H9 (cell line): Measurements from ENCODE around the gene BSN. TPM values are rescaled to one million over a fixed set of nuclear protein-coding genes. Genes with fewer than 3 reads are reported as not detected.

Experiments
- DNase-seq: peaks from one replicate; pipeline ENCODE4 v3.0.0-alpha.2; 2017
- H2AFZ ChIP-seq: one replicate; pipeline ENCODE4 v1.6.1; 2013; ENCODE audit warnings: mild to moderate bottlenecking, low read length, control low read depth, moderate library complexity
- H2AK5ac ChIP-seq: 2 replicates; pipeline ENCODE4 v1.6.1; 2013; ENCODE audit warnings: low read length, control low read depth, mixed read lengths; ENCODE audit not compliant: insufficient read length
- H2BK120ac ChIP-seq: one replicate; pipeline ENCODE4 v1.6.1; 2013; ENCODE audit warnings: low read depth, mild to moderate bottlenecking, low read length, control low read depth, inconsistent platforms; ENCODE audit not compliant: poor library complexity, severe bottlenecking
- H2BK12ac ChIP-seq: 2 replicates; pipeline ENCODE4 v1.6.1; 2013; ENCODE audit warnings: low read length, control low read depth, mixed read lengths, low read depth; ENCODE audit not compliant: insufficient read length
- H2BK15ac ChIP-seq: 2 replicates; pipeline ENCODE4 v1.6.1; 2013; ENCODE audit warnings: low read depth, low read length, control low read depth
- H2BK20ac ChIP-seq: one replicate; pipeline ENCODE4 v1.6.1; 2013; ENCODE audit warnings: low read depth, mild to moderate bottlenecking, low read length, control low read depth, inconsistent platforms; ENCODE audit not compliant: poor library complexity, severe bottlenecking
- H2BK5ac ChIP-seq: 2 replicates; pipeline ENCODE4 v1.6.1; 2013; ENCODE audit warnings: low read length, control low read depth, mixed read lengths; ENCODE audit not compliant: insufficient read length
- H3K14ac ChIP-seq: 2 replicates; pipeline ENCODE4 v1.6.1; 2013; ENCODE audit warnings: low read length, control low read depth; ENCODE audit not compliant: insufficient read depth
- H3K18ac ChIP-seq: 2 replicates; pipeline ENCODE4 v1.6.1; 2013; ENCODE audit warnings: low read depth, mild to moderate bottlenecking, mixed read lengths, low read length, control low read depth; ENCODE audit not compliant: insufficient read length
- H3K23ac ChIP-seq: 2 replicates; pipeline ENCODE4 v1.6.1; 2013; ENCODE audit warnings: low read length, control low read depth, mixed read lengths, low read depth; ENCODE audit not compliant: insufficient read length
- H3K23me2 ChIP-seq: 2 replicates; pipeline ENCODE4 v1.6.1; 2013; ENCODE audit warnings: low read depth, mild to moderate bottlenecking, mixed read lengths, low read length, control low read depth; ENCODE audit not compliant: insufficient read length, poor library complexity, severe bottlenecking
- H3K27ac ChIP-seq: 2 replicates; pipeline ENCODE4 v1.5.1; 2013; ENCODE audit warnings: low read length, control low read depth, mixed read lengths, low read depth; ENCODE audit not compliant: insufficient read length
- H3K27me3 ChIP-seq: 2 replicates; pipeline ENCODE4 v1.6.1; 2013; ENCODE audit warnings: low read length, control low read depth, inconsistent platforms; ENCODE audit not compliant: insufficient read depth
- H3K4ac ChIP-seq: 2 replicates; pipeline ENCODE4 v1.6.1; 2013; ENCODE audit warnings: low read depth, mild to moderate bottlenecking, control low read depth, inconsistent platforms, low read length, moderate library complexity
- H3K4me1 ChIP-seq: 2 replicates; pipeline ENCODE4 v1.6.1; 2013; ENCODE audit warnings: low read length, control low read depth, inconsistent platforms; ENCODE audit not compliant: insufficient read depth
- H3K4me2 ChIP-seq: 2 replicates; pipeline ENCODE4 v1.6.1; 2013; ENCODE audit warnings: low read length, control low read depth, mixed read lengths; ENCODE audit not compliant: insufficient read length, insufficient read depth
- H3K56ac ChIP-seq: 2 replicates; pipeline ENCODE4 v1.6.1; 2013; ENCODE audit warnings: low read depth, mild to moderate bottlenecking, mixed read lengths, low read length, control low read depth; ENCODE audit not compliant: insufficient read length
- H3K79me1 ChIP-seq: 2 replicates; pipeline ENCODE4 v1.6.1; 2013; ENCODE audit warnings: low read depth, mild to moderate bottlenecking, moderate library complexity, low read length, control low read depth, inconsistent platforms; ENCODE audit not compliant: insufficient read depth, poor library complexity, severe bottlenecking
- H3K79me2 ChIP-seq: 2 replicates; pipeline ENCODE4 v1.6.1; 2013; ENCODE audit warnings: low read length, control low read depth, inconsistent platforms; ENCODE audit not compliant: insufficient read depth
- H3K9ac ChIP-seq: 2 replicates; pipeline ENCODE4 v1.6.1; 2013; ENCODE audit warnings: low read length, control low read depth, mixed read lengths; ENCODE audit not compliant: insufficient read length; ENCODE audit errors: extremely low read depth
- H3K9me3 ChIP-seq: one replicate; pipeline ENCODE4 v1.6.1; 2013; ENCODE audit warnings: low read depth, low read length, inconsistent platforms; ENCODE audit not compliant: control insufficient read depth
- H3T11ph ChIP-seq: one replicate; pipeline ENCODE4 v1.6.1; 2013; ENCODE audit warnings: mild to moderate bottlenecking, low read length, control low read depth, inconsistent platforms
- H4K20me1 ChIP-seq: one replicate; pipeline ENCODE4 v1.6.1; 2013; ENCODE audit not compliant: control insufficient read depth, insufficient read length, insufficient read depth
- H4K5ac ChIP-seq: 2 replicates; pipeline ENCODE4 v1.6.1; 2013; ENCODE audit warnings: low read depth, mild to moderate bottlenecking, mixed read lengths, low read length, control low read depth; ENCODE audit not compliant: insufficient read length
- H4K8ac ChIP-seq: replicated peaks from 2 replicates; pipeline ENCODE4 v1.6.1; 2013; ENCODE audit warnings: low read length, control low read depth, mixed read lengths, low read depth; ENCODE audit not compliant: insufficient read length
- H4K91ac ChIP-seq: 2 replicates; pipeline ENCODE4 v1.6.1; 2013; ENCODE audit warnings: low read depth, mild to moderate bottlenecking, moderate library complexity, mixed read lengths, low read length, control low read depth; ENCODE audit not compliant: insufficient read length
- H3K27ac Mint-ChIP-seq, 3 experiments: 2 replicates in 2 of 3; 3 replicates in 1 of 3; pipeline ENCODE4 v1.8.0; 2020 to 2021; ENCODE audit warnings: mixed read lengths in 3 of 3, mild to moderate bottlenecking in 1 of 3, moderate library complexity in 1 of 3
- H3K27me3 Mint-ChIP-seq: 2 replicates; pipeline ENCODE4 v1.8.0; 2021; ENCODE audit warnings: low read depth, mild to moderate bottlenecking, moderate library complexity, mixed read lengths
- H3K36me3 Mint-ChIP-seq, 3 experiments: 2 replicates in 2 of 3; 3 replicates in 1 of 3; pipeline ENCODE4 v1.8.0; 2020 to 2021; ENCODE audit warnings: low read depth in 3 of 3, mixed read lengths in 3 of 3; ENCODE audit not compliant: insufficient read depth in 1 of 3
- H3K4me1 Mint-ChIP-seq, 2 experiments: 2 replicates each; pipeline ENCODE4 v1.8.0; 2020; ENCODE audit warnings: mixed read lengths in 2 of 2
- H3K4me3 Mint-ChIP-seq, 2 experiments: 2 replicates in 1 of 2; 3 replicates in 1 of 2; pipeline ENCODE4 v1.8.0; 2020 to 2021; ENCODE audit warnings: mild to moderate bottlenecking in 2 of 2, mixed read lengths in 2 of 2, moderate library complexity in 1 of 2
- H3K9me3 Mint-ChIP-seq, 2 experiments: 2 replicates in 1 of 2; 3 replicates in 1 of 2; pipeline ENCODE4 v1.8.0; 2020; ENCODE audit warnings: mild to moderate bottlenecking in 2 of 2, mixed read lengths in 2 of 2, moderate library complexity in 1 of 2
- CTCF ChIP-seq: fragments of 200-600 bp; sonication (generic); conservative IDR thresholded peaks from 3 replicates; pipeline ENCODE4 v1.8.0; 2021; ENCODE audit warnings: antibody characterized with exemption, mild to moderate bottlenecking
- WGBS: extraction: QIAGEN DNeasy Blood & Tissue Kit; methylation state at CpG from one replicate; pipeline ENCODE4 v1.1.7; 2013; ENCODE audit warnings: missing lambda C conversion rate, low lambda C conversion rate, mixed read lengths; ENCODE audit not compliant: insufficient read length; ENCODE audit errors: extremely low coverage; 5-methylcytosine and 5-hydroxymethylcytosine counted together
- total RNA-seq: library from RNA; stranded (reverse); gene quantifications from 2 replicates; pipeline ENCODE4 v1.2.1, GENCODE V29; 2021

Gene BSN
- total RNA-seq, 1 experiment from 2014 or later = 2.4 TPM

- H3K36me3 Mint-ChIP-seq = no peaks in the 10 kb centered on the region; a peak in 1 of 7 replicates
- peaks cover 3% of the 10 kb centered on the region in 2 experiments; a peak in 2 of 5 replicates for H3K9me3 Mint-ChIP-seq
- H3K27ac Mint-ChIP-seq = no peak overlapping the region
- H3K9ac ChIP-seq = no peak overlapping the region
- H3K4me2 ChIP-seq = no peak overlapping the region
- no peaks in the 10 kb centered on the region for H3K27me3 ChIP-seq
- no peak overlapping the region for H3T11ph ChIP-seq
- no peak overlapping the region for H3K18ac ChIP-seq
- no peak overlapping the region for H3K27ac ChIP-seq
- no peak overlapping the region for H2AK5ac ChIP-seq
- no peak overlapping the region for H3K14ac ChIP-seq
- no peak overlapping the region for H3K4ac ChIP-seq
- H4K91ac ChIP-seq = no peak overlapping the region
- H2BK12ac ChIP-seq = no peak overlapping the region
- H3K23me2 ChIP-seq = no peaks in the 10 kb centered on the region
- H3K4me1 ChIP-seq = no peaks in the 10 kb centered on the region
- H2BK5ac ChIP-seq = no peak overlapping the region
- H2BK20ac ChIP-seq = no peak overlapping the region
- H4K20me1 ChIP-seq = no peaks in the 10 kb centered on the region
- no peak for TF ChIP-seq CTCF
- no CpG with 5 or more reads among the region's 2 CpGs for WGBS
- no peaks in the 10 kb centered on the region for H3K4me1 Mint-ChIP-seq
- no peak overlapping the region for H4K8ac ChIP-seq
- no peak overlapping the region for H3K23ac ChIP-seq
- no peaks in the 10 kb centered on the region; the same call in 1 of the 2 replicates for H3K27me3 Mint-ChIP-seq
- no peak overlapping the region for H3K56ac ChIP-seq
- no peak for DNase-seq
- no peaks in the 10 kb centered on the region for H3K79me1 ChIP-seq
- H3K79me2 ChIP-seq = no peaks in the 10 kb centered on the region
- H3K9me3 ChIP-seq = no peaks in the 10 kb centered on the region
- H2BK15ac ChIP-seq = no peak overlapping the region
- H2BK120ac ChIP-seq = no peak overlapping the region
- H4K5ac ChIP-seq = no peak overlapping the region
- no peak overlapping the region for H3K4me3 Mint-ChIP-seq
- H2AFZ ChIP-seq = no peak overlapping the region
Observed at GRCh38 chr3:49593041-49593440, 38.8 kb downstream of the BSN start.
